ENCODE results near the gene CTSC.

DNA sequence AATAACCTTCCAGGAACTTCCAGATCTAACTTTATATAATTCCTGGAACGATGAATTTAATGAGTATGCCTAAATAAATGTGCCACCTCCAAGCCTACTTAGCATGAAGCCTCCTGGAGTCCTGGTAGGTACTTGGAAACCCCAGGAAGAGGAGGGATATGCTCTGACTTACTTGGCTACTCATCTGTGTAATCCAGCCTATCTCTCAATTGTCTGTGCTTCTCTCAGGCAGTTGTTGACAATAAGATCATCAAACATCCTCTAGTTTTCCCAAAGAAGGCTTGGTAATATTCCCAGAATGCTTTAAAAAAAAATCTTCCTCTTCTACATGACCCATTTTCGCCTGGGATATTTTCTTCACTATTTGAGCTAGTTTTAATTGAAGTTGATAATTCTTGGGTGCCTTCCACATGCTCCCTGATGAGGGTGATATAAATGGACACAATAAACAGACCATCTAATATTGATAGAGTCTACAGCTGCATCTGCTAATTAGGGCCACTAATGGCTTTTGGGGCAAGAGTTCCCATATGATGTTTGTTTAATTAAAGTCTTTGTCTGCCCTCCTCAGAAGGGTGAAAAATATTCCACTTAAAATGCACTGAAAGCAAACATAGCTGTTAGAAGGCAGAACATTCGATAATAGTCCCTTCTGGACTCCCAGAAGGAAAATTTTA is 86.8 kb downstream of the CTSC start:
- TF ChIP-seq SIN3A (IDR thresholded peaks at IDR 0.05; ENCODE audit: low read depth), result no peak
- TF ChIP-seq, protein P1, sequence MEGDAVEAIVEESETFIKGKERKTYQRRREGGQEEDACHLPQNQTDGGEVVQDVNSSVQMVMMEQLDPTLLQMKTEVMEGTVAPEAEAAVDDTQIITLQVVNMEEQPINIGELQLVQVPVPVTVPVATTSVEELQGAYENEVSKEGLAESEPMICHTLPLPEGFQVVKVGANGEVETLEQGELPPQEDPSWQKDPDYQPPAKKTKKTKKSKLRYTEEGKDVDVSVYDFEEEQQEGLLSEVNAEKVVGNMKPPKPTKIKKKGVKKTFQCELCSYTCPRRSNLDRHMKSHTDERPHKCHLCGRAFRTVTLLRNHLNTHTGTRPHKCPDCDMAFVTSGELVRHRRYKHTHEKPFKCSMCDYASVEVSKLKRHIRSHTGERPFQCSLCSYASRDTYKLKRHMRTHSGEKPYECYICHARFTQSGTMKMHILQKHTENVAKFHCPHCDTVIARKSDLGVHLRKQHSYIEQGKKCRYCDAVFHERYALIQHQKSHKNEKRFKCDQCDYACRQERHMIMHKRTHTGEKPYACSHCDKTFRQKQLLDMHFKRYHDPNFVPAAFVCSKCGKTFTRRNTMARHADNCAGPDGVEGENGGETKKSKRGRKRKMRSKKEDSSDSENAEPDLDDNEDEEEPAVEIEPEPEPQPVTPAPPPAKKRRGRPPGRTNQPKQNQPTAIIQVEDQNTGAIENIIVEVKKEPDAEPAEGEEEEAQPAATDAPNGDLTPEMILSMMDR (IDR thresholded peaks at IDR 0.05 in 2 of 3, conservative IDR thresholded peaks at IDR 0.05 in 1 of 3; ENCODE audit: borderline replicate concordance in 1 of 3, insufficient read depth in 1 of 3, low read depth in 2 of 3, low read length in 2 of 3), result no peak
- no peak for TF ChIP-seq POLR2A (IDR thresholded peaks at IDR 0.05; ENCODE audit: borderline replicate concordance, extremely low read depth, insufficient read depth, insufficient read length)

Data from HCT116 (cell line).